Raji (cell line): ENCODE results near the gene GNA14.

Experiments
- POLR2A ChIP-seq: IDR thresholded peaks from 2 replicates; pipeline ENCODE4 v1.6.1; 2011; ENCODE audit warnings: low read depth, low read length, control low read depth; ENCODE audit not compliant: insufficient read depth

Gene GNA14

GRCh38 chr9:77575785-77576184 lies 72.3 kb downstream of the GNA14 start:
- no peak for TF ChIP-seq POLR2A

- TF ChIP-seq POLR2A: no peak
Observed at GRCh38 chr9:77569335-77569734, 78.8 kb downstream of the GNA14 start.

DNA sequence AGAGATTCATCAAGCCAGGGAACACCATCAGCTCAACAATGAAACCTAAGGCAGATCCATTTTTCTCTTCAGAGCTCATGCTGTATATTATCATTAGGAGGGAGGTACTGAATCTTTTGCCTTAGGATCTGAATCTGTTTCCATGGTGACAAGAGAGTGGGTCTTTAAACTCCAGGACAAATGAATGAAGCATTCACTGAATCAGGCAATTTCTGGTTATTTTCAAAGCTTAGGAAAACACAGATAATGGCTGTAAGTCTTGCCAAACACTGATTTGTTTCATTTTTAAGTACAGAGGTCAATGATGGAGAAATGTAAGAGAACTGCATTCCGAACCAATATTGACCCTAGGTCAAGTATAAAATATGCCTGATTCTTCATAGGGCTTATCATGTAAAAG lies 84.9 kb downstream of the GNA14 start:
- no peak for TF ChIP-seq POLR2A

DNA sequence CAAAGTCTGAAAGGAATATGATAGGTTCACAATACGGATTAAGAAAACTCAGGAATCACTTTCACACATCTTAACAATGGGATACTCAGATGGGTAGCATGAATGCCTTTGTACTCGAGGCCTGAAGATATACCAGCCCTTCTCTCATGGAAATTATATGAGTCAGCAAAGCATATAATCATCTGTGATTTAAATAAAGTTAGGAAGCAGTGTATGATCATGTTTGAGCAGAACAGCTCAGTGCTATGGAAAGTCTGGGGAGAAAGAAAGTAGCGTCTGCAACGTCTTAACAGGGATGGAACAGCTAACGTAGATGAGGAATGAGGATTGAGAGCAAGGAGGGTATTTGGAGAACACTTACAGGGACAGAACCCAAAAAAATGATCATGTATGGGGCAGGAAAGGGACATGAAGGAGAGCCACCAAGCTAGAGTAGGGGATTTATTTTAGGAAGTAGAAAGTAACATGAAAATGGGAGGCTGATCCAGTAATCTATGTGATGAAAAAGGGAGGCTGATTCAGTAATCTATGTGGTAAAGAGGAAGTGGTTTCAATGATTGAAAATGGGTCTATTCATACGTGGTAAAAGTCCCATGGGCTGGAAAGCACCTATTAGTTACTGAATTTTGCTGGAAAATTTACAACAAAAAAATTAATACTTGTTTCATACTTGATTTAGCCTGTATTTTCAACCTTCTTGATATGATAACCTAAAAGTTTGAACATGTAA lies 85.9 kb downstream of the GNA14 start:
- no peak for TF ChIP-seq POLR2A

DNA sequence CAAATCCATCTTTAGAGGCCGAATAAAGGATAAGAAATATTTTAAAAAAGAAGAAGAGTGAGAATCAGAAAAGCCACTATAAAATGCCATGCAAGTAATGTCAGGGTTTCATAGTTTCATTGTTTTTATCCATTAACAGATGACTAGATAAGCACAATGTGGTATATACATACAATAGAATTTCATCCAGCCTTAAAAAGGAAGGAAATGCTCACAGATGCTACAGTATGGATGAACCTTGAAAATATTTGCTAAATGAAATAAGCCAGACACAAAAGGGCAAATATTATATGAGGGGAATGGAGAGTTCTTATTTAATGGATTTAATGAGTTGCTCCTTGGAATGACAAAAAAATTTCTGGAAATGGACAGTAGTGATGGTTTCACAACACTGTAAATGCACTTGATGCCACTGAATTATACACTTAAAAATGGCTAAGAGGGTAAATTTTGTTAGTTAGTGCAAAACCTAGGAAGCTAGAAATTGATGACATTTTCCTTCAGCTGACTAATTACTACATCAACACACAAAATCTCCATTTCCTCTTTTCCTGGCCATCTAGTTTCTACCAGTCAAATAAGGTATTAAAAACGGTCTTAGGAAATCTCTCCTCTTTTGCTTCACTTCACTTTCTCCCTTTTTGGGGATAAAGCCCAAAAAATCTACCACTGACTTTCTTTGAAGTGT lies 86.6 kb downstream of the GNA14 start:
- TF ChIP-seq POLR2A: no peak

DNA sequence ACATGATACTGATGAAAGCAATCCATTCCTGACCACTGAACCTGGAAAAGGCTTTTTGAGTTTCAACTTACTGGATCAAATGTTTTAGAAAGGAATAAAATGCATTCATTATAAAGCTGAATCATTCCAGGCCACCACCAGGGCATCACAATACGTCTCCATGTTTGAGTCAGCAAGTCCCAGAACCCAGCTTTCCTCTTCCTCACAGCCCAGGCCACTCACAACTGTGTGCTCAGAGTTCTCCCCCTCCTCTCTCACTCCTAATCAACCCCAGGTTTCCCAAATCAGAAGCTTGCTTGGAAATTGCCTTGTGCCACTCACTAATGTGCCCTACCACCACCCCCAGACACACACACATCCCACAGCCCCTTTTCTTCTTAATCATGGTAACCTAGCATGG lies 91.7 kb downstream of the GNA14 start:
- no peak for TF ChIP-seq POLR2A

- no peak for TF ChIP-seq POLR2A
Observed at GRCh38 chr9:77554586-77555105, 93.5 kb downstream of the GNA14 start.

DNA sequence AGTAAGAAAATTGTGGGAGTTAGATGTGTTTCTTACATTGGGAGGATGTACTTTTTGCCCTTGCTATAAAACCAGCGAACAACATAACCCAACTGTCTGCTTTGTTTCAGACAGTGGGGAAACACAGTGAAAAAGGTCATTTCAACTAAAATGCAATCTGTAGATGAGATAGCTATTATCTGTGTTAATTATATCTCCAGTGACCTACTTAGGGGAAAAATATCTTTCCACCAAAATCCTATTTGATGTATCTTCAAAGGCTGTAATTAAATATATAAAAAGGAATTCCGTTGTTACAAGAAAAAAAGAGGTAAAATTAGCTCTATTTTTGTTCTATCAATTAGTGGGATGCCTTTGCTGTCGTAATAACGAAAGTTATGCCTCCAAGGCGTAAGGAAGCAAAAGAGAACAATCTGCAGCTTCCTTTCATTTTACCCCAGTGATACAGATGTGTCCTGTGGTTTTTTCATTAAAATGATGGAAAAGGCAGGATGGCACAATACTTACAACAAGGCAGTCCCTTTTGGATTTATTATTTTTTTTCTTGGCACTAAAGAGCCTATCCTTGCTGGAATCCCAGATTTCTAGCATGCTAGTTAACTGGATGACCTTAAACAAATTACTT lies 100.9 kb downstream of the GNA14 start:
- no peak for TF ChIP-seq POLR2A

DNA sequence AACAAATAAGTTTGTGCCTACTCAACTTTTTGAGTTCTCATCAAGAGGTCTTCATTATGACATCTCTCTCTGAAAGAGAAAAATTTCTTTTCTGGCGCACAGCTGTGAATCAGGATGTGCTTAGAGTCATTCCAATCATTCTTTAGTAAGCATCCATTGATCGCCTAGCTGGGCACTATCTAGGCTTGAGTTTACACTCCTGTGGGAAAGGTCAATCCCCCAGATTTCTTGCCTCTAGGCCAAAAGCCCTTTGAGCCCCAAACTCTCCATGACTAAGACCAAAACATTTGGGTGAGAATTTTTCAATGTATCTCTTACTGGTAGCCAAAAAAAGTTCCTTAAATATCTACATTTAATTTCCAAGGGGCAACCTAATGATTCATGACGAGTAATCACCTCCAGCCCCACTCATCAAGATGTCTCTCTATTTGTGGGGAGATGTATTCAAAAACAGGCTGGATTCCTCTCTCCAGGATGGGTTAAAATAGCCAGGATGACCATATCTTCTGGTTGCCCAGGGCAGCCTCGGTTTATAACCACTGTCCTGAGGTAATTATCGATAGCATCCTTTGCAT lies 101.7 kb downstream of the GNA14 start:
- TF ChIP-seq POLR2A: no peak

DNA sequence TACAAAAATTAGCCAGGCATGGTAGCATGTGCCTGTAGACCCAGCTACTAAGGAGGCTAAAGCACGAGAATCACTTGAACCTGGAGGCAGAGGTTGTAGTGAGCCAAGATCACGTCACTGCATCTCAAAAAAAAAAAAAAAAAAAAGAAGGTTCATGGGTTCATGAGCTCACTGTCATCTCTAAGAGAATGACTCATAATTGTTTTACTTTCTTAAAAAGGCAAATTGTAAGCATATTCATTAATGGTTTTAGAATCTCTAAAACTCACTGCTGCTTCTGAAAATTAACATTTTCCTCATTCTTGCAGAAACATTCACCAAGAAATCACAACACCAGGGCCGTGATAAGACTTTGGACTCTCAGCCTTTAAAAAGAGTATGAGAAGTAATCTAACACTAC lies 103.6 kb downstream of the GNA14 start:
- TF ChIP-seq POLR2A: no peak

DNA sequence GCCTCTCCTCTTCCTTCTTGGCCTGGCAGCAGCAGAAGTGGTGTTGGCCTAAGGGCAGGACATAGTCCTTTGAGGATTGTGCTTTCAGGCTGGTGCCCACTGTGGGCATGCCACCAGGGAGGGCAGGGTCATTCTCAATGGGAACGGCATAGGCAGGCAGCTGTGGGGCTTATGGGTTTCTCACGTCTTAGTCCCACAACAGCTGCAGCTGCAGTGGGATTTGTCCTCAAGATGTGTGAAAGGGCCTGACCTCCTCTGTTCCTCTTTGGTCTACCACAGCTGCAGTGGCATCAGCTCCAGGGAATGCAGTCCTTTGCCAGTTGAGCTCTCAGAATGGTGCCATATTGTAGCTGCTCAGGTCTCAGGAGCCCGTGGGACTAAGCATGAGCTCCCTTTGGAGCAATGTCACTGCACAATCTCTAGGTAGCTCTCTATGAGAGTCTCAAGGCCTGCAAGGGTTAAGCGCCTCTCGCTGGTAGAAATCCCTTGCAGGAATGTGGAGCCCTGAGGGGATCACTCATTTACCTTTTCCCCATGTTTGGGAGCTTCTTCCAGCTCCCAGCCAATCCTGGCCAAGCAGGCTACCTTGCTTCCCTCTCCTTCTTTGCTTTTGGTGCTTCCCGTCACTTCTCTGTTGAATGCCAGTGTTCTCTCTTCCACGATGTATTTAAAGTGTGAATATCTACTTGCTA lies 104.8 kb downstream of the GNA14 start:
- no peak for TF ChIP-seq POLR2A

- TF ChIP-seq POLR2A: no peak
Observed at GRCh38 chr9:77541600-77541999, 106.5 kb downstream of the GNA14 start.

- TF ChIP-seq POLR2A: no peak
Observed at GRCh38 chr9:77541055-77541454, 107.1 kb downstream of the GNA14 start.

GRCh38 chr9:77534376-77535057 lies 113.6 kb downstream of the GNA14 start:
- no peak for TF ChIP-seq POLR2A
